Mammary epithelial cell (primary cell): Measurements from ENCODE around the gene TRIP12.

Experiments
- EZH2 ChIP-seq: IDR thresholded peaks from 2 replicates; pipeline ENCODE4 v1.6.1; 2012; ENCODE audit warnings: low read length, inconsistent platforms, borderline replicate concordance
- TF ChIP-seq, protein P1 (sequence below), 2 donors: IDR thresholded peaks in 1 of 2; conservative IDR thresholded peaks in 1 of 2; 2 replicates each; pipeline ENCODE4 v1.5.1; 2011 to 2012; ENCODE audit warnings: inconsistent platforms in 2 of 2, low read length in 2 of 2, mild to moderate bottlenecking in 2 of 2, control low read depth in 1 of 2, low read depth in 1 of 2; ENCODE audit not compliant: insufficient read depth in 1 of 2; ENCODE audit errors: extremely low read depth in 1 of 2

DNA sequence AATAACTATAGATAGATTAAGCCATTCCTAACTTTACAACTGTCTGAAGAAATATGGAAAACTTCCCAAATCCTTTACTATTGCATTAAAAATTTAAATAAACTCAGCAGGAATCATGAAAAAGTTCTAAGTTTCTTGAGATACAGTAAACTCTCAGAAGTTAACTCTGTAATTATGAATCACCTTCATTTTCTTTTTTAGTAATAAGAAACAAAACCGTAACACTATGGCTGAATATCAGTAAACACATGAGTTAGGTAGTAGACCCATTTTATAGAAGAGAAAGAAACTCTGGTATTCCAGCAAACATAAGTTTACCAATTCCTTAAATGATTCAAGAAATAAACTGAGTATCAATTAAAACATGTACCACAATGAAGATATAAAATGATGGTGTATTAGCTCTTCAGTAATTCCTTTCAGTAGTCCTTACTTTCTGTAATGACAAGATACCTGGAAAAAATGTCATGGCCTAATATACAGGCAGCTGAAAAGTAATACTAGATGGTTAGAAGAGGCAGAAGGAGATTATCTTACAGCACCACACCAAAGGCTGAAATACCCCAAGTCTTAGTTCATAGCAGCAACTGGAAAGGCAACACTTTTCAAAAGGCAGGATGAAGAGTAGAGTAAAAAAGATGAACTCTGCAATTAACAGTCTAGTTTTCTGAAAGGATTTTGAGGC is 11.5 kb downstream of the TRIP12 start:
- TF ChIP-seq, protein P1, sequence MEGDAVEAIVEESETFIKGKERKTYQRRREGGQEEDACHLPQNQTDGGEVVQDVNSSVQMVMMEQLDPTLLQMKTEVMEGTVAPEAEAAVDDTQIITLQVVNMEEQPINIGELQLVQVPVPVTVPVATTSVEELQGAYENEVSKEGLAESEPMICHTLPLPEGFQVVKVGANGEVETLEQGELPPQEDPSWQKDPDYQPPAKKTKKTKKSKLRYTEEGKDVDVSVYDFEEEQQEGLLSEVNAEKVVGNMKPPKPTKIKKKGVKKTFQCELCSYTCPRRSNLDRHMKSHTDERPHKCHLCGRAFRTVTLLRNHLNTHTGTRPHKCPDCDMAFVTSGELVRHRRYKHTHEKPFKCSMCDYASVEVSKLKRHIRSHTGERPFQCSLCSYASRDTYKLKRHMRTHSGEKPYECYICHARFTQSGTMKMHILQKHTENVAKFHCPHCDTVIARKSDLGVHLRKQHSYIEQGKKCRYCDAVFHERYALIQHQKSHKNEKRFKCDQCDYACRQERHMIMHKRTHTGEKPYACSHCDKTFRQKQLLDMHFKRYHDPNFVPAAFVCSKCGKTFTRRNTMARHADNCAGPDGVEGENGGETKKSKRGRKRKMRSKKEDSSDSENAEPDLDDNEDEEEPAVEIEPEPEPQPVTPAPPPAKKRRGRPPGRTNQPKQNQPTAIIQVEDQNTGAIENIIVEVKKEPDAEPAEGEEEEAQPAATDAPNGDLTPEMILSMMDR (conservative IDR thresholded peaks at IDR 0.05 in 1 of 2, IDR thresholded peaks at IDR 0.05 in 1 of 2; ENCODE audit: extremely low read depth in 1 of 2, insufficient read depth in 1 of 2, low read depth in 1 of 2, low read length in 2 of 2), result no peak
- TF ChIP-seq EZH2, result no peak
